Activated CD8-positive, alpha-beta memory T cell treated with anti-CD3 and anti-CD28 coated beads, Interleukin-2, amount 10 ng/mL, durations not matched to agents 7 days and 5 days (primary cell): ENCODE results near the gene EPHB2. TPM values are rescaled to one million over a fixed set of nuclear protein-coding genes. Genes with fewer than 3 reads are reported as not detected.
"Not testable (repeated sequence)": the region's sequence is repeated elsewhere in the genome, so short reads cannot be mapped to it uniquely, and the experiment has no call there.

ENCODE experiments used
- ATAC-seq: fragments of 150-1000 bp; cut with Tn5 transposase; one replicate; pipeline ENCODE4 v1.10.0; 2021; ENCODE audit warnings: moderate library complexity
- CTCF ChIA-PET: fragments of 350-600 bp; sonication (Branson Sonifier 250); formaldehyde crosslinking; loops from one replicate; lab custom pipeline; 2021; ENCODE audit warnings: antibody characterized with exemption; lab: Charles Lee
- DNase-seq: peaks from one replicate; pipeline ENCODE4 v3.0.0-alpha.2; 2020
- H3K27ac Mint-ChIP-seq: one replicate; pipeline ENCODE4 v1.8.0; 2021; ENCODE audit warnings: mild to moderate bottlenecking, mixed read lengths
- H3K27me3 Mint-ChIP-seq: one replicate; pipeline ENCODE4 v1.8.0; 2021; ENCODE audit warnings: mixed read lengths
- H3K36me3 Mint-ChIP-seq: one replicate; pipeline ENCODE4 v1.8.0; 2021; ENCODE audit warnings: mild to moderate bottlenecking, mixed read lengths
- H3K4me1 Mint-ChIP-seq: one replicate; pipeline ENCODE4 v1.8.0; 2021; ENCODE audit warnings: mixed read lengths
- H3K4me3 Mint-ChIP-seq: one replicate; pipeline ENCODE4 v1.8.0; 2021; ENCODE audit warnings: mild to moderate bottlenecking, moderate library complexity, mixed read lengths
- H3K9me3 Mint-ChIP-seq: one replicate; pipeline ENCODE4 v1.8.0; 2022; ENCODE audit warnings: low read depth, mixed read lengths
- total RNA-seq, 2 experiments: library from RNA; stranded (reverse); gene quantifications; one replicate each; pipeline ENCODE4 v1.2.3, GENCODE V29; 2021

EPHB2 gene
- total RNA-seq, 2 experiments from 2014 or later, result 0.09 TPM

- ATAC-seq (no peak), DNase-seq (no peak)
- no peaks in the 10 kb centered on the region for H3K9me3 Mint-ChIP-seq
- no peaks in the 10 kb centered on the region for H3K36me3 Mint-ChIP-seq
- no peak overlapping the region for H3K27ac Mint-ChIP-seq
- H3K27me3 Mint-ChIP-seq, result peaks cover 10% of the 10 kb centered on the region
- H3K4me3 Mint-ChIP-seq, result no peak overlapping the region
- H3K4me1 Mint-ChIP-seq, result no peaks in the 10 kb centered on the region
- CTCF ChIA-PET, result interaction anchor here (0.9 kb wide), 1 partner anchor 122 kb away, joined by 3 read pairs; no protein-coding TSS in a partner anchor
Measured at GRCh38 chr1:22826604-22827580, 116.3 kb downstream of the EPHB2 start.

GRCh38 chr1:22827666-22828483, 117.2 kb downstream of the EPHB2 start:
- CTCF ChIA-PET, result no interaction called here
- no peak for DNase-seq
- Mint-ChIP-seq H3K27me3 (peaks cover 17% of the 10 kb centered on the region), H3K9me3 (no peaks in the 10 kb centered on the region), H3K27ac (no peak overlapping the region), H3K4me3 (no peak overlapping the region), H3K36me3 (no peaks in the 10 kb centered on the region), H3K4me1 (no peaks in the 10 kb centered on the region)
- ATAC-seq, result no peak

- DNase-seq, result no peak
- H3K9me3 Mint-ChIP-seq, result no peaks in the 10 kb centered on the region
- no peak for ATAC-seq
- no peak overlapping the region for H3K27ac Mint-ChIP-seq
- no peak overlapping the region for H3K4me3 Mint-ChIP-seq
- no peaks in the 10 kb centered on the region for H3K36me3 Mint-ChIP-seq
- H3K27me3 Mint-ChIP-seq, result peaks cover 16% of the 10 kb centered on the region
- CTCF ChIA-PET, result no interaction called here
- no peaks in the 10 kb centered on the region for H3K4me1 Mint-ChIP-seq
Measured at GRCh38 chr1:22828484-22829308, 118.1 kb downstream of the EPHB2 start.

- no peaks in the 10 kb centered on the region for H3K9me3 Mint-ChIP-seq
- H3K4me1 Mint-ChIP-seq, result no peaks in the 10 kb centered on the region
- ATAC-seq (no peak), DNase-seq (no peak)
- H3K27ac Mint-ChIP-seq, result no peak overlapping the region
- H3K36me3 Mint-ChIP-seq, result no peaks in the 10 kb centered on the region
- CTCF ChIA-PET, result no interaction called here
- peaks cover 12% of the 10 kb centered on the region for H3K27me3 Mint-ChIP-seq
- no peak overlapping the region for H3K4me3 Mint-ChIP-seq
Measured at GRCh38 chr1:22829309-22829989, 118.8 kb downstream of the EPHB2 start.

DNA sequence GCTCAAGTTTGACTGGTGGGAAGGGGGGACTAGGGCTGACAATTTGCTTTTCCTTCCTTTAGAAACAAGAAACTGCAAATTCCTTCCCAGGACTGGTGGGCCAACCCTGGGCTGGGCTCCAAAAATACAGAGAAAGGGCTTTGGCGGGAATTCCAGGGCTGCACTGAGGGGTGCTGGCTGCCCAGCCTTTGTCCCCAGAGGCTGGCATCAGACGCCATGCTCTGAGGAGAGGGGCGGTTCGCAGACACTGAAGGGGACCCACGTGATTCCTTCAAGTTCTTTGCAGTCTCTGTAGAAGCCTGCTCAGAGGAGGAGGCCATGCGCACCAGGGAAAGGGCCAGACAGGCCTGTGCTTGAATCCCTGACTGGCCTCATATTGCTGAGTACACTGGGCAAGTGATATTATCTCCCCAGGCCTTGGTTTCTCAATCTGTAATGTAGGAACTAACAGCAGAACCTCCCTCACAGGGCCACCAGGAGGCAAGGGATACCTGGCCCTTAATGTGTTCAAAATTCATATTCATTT, 119.5 kb downstream of the EPHB2 start:
- CTCF ChIA-PET, result no interaction called here
- no peak for ATAC-seq
- no peaks in the 10 kb centered on the region for H3K4me1 Mint-ChIP-seq
- no peak overlapping the region for H3K27ac Mint-ChIP-seq
- no peaks in the 10 kb centered on the region for H3K36me3 Mint-ChIP-seq
- no peak overlapping the region for H3K4me3 Mint-ChIP-seq
- H3K27me3 Mint-ChIP-seq, result peaks cover 12% of the 10 kb centered on the region
- H3K9me3 Mint-ChIP-seq, result no peaks in the 10 kb centered on the region
- no peak for DNase-seq

GRCh38 chr1:22830757-22831340, 120.2 kb downstream of the EPHB2 start:
- Mint-ChIP-seq H3K9me3 (no peaks in the 10 kb centered on the region), H3K36me3 (no peaks in the 10 kb centered on the region), H3K4me1 (no peaks in the 10 kb centered on the region), H3K27ac (no peak overlapping the region), H3K27me3 (peaks cover 15% of the 10 kb centered on the region), H3K4me3 (no peak overlapping the region)
- no peak for ATAC-seq
- DNase-seq, result no peak
- CTCF ChIA-PET, result no interaction called here

- DNase-seq (no peak), ATAC-seq (peak; percentile 55)
- CTCF ChIA-PET, result no interaction called here
- Mint-ChIP-seq H3K36me3 (no peaks in the 10 kb centered on the region), H3K27ac (no peak overlapping the region), H3K4me3 (no peak overlapping the region), H3K27me3 (peaks cover 15% of the 10 kb centered on the region), H3K9me3 (no peaks in the 10 kb centered on the region), H3K4me1 (no peaks in the 10 kb centered on the region)
Measured at GRCh38 chr1:22831729-22832413, 121.2 kb downstream of the EPHB2 start.

GRCh38 chr1:22832414-22832786, 121.8 kb downstream of the EPHB2 start:
- ATAC-seq (no peak), DNase-seq (no peak)
- Mint-ChIP-seq H3K9me3 (no peaks in the 10 kb centered on the region), H3K36me3 (no peaks in the 10 kb centered on the region), H3K4me1 (no peaks in the 10 kb centered on the region), H3K27ac (no peak overlapping the region), H3K4me3 (no peak overlapping the region), H3K27me3 (peaks cover 18% of the 10 kb centered on the region)
- CTCF ChIA-PET, result no interaction called here

DNA sequence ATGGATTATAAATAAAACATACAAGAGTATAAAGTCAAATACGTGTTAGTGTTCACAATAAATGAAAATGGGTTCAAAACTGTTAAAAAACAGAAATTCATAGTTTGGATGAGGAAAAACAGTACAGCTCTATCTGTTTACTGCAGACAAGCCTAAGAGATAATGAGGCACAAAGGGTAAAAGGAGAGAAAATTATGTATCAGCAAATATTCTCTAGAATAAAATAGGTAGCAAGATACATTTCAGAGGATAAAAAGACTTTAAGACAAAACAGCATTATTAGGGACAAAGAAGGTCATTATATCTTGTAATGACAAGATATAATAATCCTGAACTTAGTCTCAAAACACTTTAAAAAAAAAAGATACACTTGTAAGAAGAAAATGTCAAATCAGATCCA, 123.1 kb downstream of the EPHB2 start:
- DNase-seq (no peak), ATAC-seq (no peak)
- Mint-ChIP-seq H3K4me1 (no peaks in the 10 kb centered on the region), H3K36me3 (no peaks in the 10 kb centered on the region), H3K27ac (no peak overlapping the region), H3K9me3 (no peaks in the 10 kb centered on the region), H3K27me3 (peaks cover 20% of the 10 kb centered on the region), H3K4me3 (no peak overlapping the region)
- CTCF ChIA-PET, result no interaction called here

DNA sequence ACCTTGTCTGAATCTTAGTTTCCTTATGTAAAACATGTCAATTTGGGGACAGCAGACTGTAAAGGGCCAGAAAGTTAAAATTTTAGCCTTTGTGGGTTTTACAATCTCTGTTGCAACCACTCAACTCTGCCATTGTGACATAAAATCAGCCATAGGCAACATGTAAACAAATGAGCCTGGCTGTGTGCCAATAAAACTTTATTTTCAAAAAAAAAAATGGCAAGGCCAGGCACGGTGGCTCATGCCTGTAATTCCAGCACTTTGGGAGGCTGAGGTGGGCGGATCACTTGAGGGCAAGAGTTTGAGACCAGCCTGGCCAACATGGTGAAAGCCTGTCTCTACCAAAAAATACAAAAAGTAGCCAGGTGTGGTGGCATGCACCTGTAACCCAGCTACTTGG, 123.8 kb downstream of the EPHB2 start:
- H3K36me3 Mint-ChIP-seq, CTCF ChIA-PET: not testable (repeated sequence)
- peaks cover 20% of the 10 kb centered on the region for H3K27me3 Mint-ChIP-seq

DNA sequence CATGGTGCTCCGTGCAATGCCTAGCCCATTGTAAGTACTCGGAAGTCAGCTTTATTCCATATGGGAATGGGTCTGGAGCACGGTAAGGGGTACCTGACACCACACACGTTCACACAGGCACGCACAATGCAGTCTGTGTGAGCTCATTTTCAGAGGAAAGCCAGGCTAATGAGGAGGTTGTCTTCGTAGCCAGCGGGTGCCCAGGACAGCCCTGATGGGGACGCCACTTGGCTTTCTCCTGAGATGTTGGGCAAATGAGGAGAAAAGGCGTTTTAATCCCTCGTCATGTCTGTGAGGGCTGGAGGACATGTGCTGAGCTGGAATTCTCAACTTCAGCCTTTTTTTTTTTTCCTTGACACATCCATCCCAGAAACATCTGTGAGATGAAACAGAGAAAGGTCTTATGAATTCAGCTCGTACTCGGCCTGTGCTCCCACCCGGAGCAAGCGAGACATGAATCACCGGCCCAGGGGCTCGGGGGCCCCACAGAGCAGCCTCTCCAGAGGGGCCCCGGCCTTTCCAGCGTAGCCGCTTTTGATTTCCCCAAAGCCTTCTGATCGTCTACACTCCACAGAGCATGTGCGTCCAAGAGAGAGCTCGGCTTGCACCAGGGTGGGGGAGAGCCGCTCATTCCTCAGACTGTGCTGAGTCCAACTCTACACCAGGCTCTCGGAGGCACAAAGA, 125.1 kb downstream of the EPHB2 start:
- ATAC-seq (no peak), DNase-seq (no peak)
- CTCF ChIA-PET, result no interaction called here
- Mint-ChIP-seq H3K27ac (no peak overlapping the region), H3K4me3 (no peak overlapping the region), H3K9me3 (no peaks in the 10 kb centered on the region), H3K27me3 (peaks cover 19% of the 10 kb centered on the region), H3K4me1 (no peaks in the 10 kb centered on the region), H3K36me3 (no peaks in the 10 kb centered on the region)

More for the DNA sequence above, 123.8 kb downstream of the EPHB2 start:
- H3K9me3 Mint-ChIP-seq, DNase-seq, H3K4me1 Mint-ChIP-seq, ATAC-seq, H3K4me3 Mint-ChIP-seq, H3K27ac Mint-ChIP-seq: not testable (repeated sequence)
